HepG2 (cell line): ENCODE results near the gene GLI3. TPM values are rescaled to one million over a fixed set of nuclear protein-coding genes. Genes with fewer than 3 reads are reported as not detected.

Experiments
- ARNT2 ChIP-seq: sonication (generic); formaldehyde crosslinking; IDR thresholded peaks from 2 replicates; pipeline ENCODE4 v1.8.0; 2022; ENCODE audit warnings: mild to moderate bottlenecking, low read depth, missing genetic modification reagents, moderate library complexity
- FOXO1 ChIP-seq: sonication (generic); formaldehyde crosslinking; IDR thresholded peaks from 2 replicates; pipeline ENCODE4 v1.4.0; 2020; ENCODE audit warnings: missing genetic modification reagents
- GFI1 ChIP-seq: sonication (generic); formaldehyde crosslinking; IDR thresholded peaks from 2 replicates; pipeline ENCODE4 v1.5.0; 2020; ENCODE audit warnings: missing genetic modification reagents, mild to moderate bottlenecking, borderline replicate concordance
- HOXA3 ChIP-seq: sonication (generic); formaldehyde crosslinking; IDR thresholded peaks from 2 replicates; pipeline ENCODE4 v1.5.0; 2020; ENCODE audit warnings: missing genetic modification reagents
- ISX ChIP-seq: sonication (generic); formaldehyde crosslinking; conservative IDR thresholded peaks from 2 replicates; pipeline ENCODE4 v1.5.0; 2020; ENCODE audit warnings: missing genetic modification reagents
- KDM5A ChIP-seq: fragments of 200-600 bp; sonication (generic); IDR thresholded peaks from 2 replicates; pipeline ENCODE4 v1.7.0; 2018; ENCODE audit warnings: antibody characterized with exemption, mild to moderate bottlenecking, low read length, borderline replicate concordance
- NFRKB ChIP-seq: fragments of 450-650 bp; IDR thresholded peaks from 2 replicates; pipeline ENCODE4 v1.6.1; 2017
- POLR2A ChIP-seq, 2 experiments: IDR thresholded peaks; 2 replicates each; pipeline ENCODE4 v1.6.1; 2011; ENCODE audit warnings: low read depth in 2 of 2, low read length in 2 of 2, mild to moderate bottlenecking in 1 of 2, moderate library complexity in 1 of 2; ENCODE audit not compliant: insufficient read depth in 1 of 2
- STAG1 ChIP-seq: sonication (generic); formaldehyde crosslinking; IDR thresholded peaks from 2 replicates; pipeline ENCODE4 v1.4.0; 2020; ENCODE audit warnings: missing genetic modification reagents
- TAF1 ChIP-seq: sonication (generic); formaldehyde crosslinking; IDR thresholded peaks from 2 replicates; pipeline ENCODE4 v1.4.0; 2020; ENCODE audit warnings: missing genetic modification reagents
- TCF7L2 ChIP-seq: IDR thresholded peaks from 2 replicates; pipeline ENCODE4 v1.6.1; 2011; ENCODE audit warnings: mild to moderate bottlenecking, low read depth, low read length, moderate library complexity
- ZBTB20 ChIP-seq: sonication (generic); formaldehyde crosslinking; IDR thresholded peaks from 2 replicates; pipeline ENCODE4 v1.8.1; 2023; ENCODE audit warnings: missing genetic modification reagents, low read depth, mild to moderate bottlenecking, borderline replicate concordance
- ZBTB42 ChIP-seq: sonication (generic); formaldehyde crosslinking; IDR thresholded peaks from 2 replicates; pipeline ENCODE4 v1.5.0; 2020; ENCODE audit warnings: mild to moderate bottlenecking, missing genetic modification reagents
- ZNF329 ChIP-seq: sonication (generic); formaldehyde crosslinking; IDR thresholded peaks from 2 replicates; pipeline ENCODE4 v1.9.0; 2021; ENCODE audit warnings: low read depth, mild to moderate bottlenecking, missing genetic modification reagents
- ZNF670 ChIP-seq: sonication (generic); formaldehyde crosslinking; IDR thresholded peaks from 2 replicates; pipeline ENCODE4 v1.8.0; 2022; ENCODE audit warnings: mild to moderate bottlenecking, missing genetic modification reagents, borderline replicate concordance
- polyA plus RNA-seq, 8 experiments: library from polyadenylated mRNA; depleted of rRNA in 3 of 8; stranded (reverse) in 7 of 8; unstranded in 1 of 8; fragments of >200 nt; fragmentation: Illumina TruSeq in 4 of 8; extraction: Trizol in 4 of 8; gene quantifications; 2 replicates each; pipeline versions ENCODE4 v1.2.1 to v1.2.3, GENCODE V29; 2011 to 2016; ENCODE audit warnings: low read depth in 4 of 8, missing spikeins in 1 of 8, mixed read lengths in 1 of 8; ENCODE audit not compliant: insufficient read depth in 1 of 8
- total RNA-seq, 5 experiments: library from RNA; depleted of rRNA; stranded (reverse); fragments of >200 nt; fragmentation: Illumina TruSeq; extraction: Trizol; gene quantifications; 2 replicates each; pipeline ENCODE4 v1.2.3, GENCODE V29; 2016; ENCODE audit warnings: low read depth in 1 of 5
- TF ChIP-seq, protein P1 (sequence below): fragments of 450-650 bp; IDR thresholded peaks from 2 replicates; pipeline ENCODE4 v1.6.1; 2016
- TF ChIP-seq, protein P2 (sequence below): IDR thresholded peaks from 2 replicates; pipeline ENCODE4 v1.6.1; 2012; ENCODE audit warnings: low read depth, low read length, improper control_type of control experiment
- TF ChIP-seq, protein P3 (sequence below): sonication (generic); formaldehyde crosslinking; IDR thresholded peaks from 2 replicates; pipeline ENCODE4 v1.9.0; 2022; ENCODE audit warnings: missing genetic modification reagents, mild to moderate bottlenecking, borderline replicate concordance
- TF ChIP-seq, protein P4 (sequence below): sonication (generic); formaldehyde crosslinking; IDR thresholded peaks from 2 replicates; pipeline ENCODE4 v1.4.0; 2020; ENCODE audit warnings: missing genetic modification reagents
- TF ChIP-seq, protein P5 (sequence below): sonication (generic); formaldehyde crosslinking; IDR thresholded peaks from 2 replicates; pipeline ENCODE4 v1.4.0; 2020; ENCODE audit warnings: missing genetic modification reagents

The GLI3 gene
- total and polyA plus RNA-seq, 2 of the 13 experiments (the other 11 are each of a cell fraction or from before 2014, with no cell fraction given): not detected

DNA sequence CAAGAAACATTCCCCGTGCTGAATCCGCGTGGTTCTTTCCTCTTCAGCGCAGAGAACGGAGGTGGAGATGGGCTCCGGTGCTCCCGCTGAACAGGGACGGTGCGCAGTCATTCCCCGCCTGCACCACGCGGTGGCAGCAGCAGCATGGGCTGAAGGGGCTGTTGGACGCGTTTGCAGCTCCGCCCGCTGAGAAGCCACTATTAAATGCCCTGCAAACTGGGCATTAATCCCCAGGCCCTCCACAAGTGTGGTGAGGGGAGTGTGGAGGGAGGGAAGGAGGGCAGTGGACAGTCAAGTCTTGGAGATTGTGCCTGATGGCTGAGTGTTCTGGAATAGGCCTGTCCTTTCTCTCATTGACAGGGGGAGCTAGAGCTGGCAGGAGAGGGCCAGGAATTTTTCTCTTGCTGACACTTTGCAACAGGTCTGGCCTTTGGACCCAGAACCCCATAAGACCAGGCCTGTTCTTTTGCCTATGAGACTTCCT is 293.9 kb downstream of the GLI3 start (continued):
- TF ChIP-seq ZNF329 (0 out of 2 replicates have a peak, but pooled peaks have one; percentile 14), NFRKB (no peak), ARNT2 (CRISPR knock-in tag) (no peak), KDM5A (no peak), ISX (CRISPR knock-in tag) (no peak), ZBTB20 (CRISPR knock-in tag) (no peak), HOXA3 (peak; percentile 15; the same call in 1 of the 2 replicates), STAG1 (CRISPR knock-in tag) (peak; percentile 92), TCF7L2 (no peak), GFI1 (CRISPR knock-in tag) (no peak), ZNF670 (CRISPR knock-in tag) (no peak), TAF1 (CRISPR knock-in tag) (peak; percentile 12; the same call in 1 of the 2 replicates), FOXO1 (no peak), POLR2A (IDR thresholded peaks at IDR 0.05; ENCODE audit: insufficient read depth in 1 of 2, low read depth in 2 of 2, low read length in 2 of 2) (no peak), ZBTB42 (CRISPR knock-in tag) (no peak)
- TF ChIP-seq, protein P1, sequence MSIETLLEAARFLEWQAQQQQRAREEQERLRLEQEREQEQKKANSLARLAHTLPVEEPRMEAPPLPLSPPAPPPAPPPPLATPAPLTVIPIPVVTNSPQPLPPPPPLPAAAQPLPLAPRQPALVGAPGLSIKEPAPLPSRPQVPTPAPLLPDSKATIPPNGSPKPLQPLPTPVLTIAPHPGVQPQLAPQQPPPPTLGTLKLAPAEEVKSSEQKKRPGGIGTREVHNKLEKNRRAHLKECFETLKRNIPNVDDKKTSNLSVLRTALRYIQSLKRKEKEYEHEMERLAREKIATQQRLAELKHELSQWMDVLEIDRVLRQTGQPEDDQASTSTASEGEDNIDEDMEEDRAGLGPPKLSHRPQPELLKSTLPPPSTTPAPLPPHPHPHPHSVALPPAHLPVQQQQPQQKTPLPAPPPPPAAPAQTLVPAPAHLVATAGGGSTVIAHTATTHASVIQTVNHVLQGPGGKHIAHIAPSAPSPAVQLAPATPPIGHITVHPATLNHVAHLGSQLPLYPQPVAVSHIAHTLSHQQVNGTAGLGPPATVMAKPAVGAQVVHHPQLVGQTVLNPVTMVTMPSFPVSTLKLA: no peak
- TF ChIP-seq, protein P2, sequence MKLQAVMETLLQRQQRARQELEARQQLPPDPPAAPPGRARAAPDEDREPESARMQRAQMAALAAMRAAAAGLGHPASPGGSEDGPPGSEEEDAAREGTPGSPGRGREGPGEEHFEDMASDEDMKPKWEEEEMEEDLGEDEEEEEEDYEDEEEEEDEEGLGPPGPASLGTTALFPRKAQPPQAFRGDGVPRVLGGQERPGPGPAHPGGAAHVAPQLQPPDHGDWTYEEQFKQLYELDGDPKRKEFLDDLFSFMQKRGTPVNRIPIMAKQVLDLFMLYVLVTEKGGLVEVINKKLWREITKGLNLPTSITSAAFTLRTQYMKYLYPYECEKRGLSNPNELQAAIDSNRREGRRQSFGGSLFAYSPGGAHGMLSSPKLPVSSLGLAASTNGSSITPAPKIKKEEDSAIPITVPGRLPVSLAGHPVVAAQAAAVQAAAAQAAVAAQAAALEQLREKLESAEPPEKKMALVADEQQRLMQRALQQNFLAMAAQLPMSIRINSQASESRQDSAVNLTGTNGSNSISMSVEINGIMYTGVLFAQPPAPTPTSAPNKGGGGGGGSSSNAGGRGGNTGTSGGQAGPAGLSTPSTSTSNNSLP: no peak
- TF ChIP-seq, protein P3, sequence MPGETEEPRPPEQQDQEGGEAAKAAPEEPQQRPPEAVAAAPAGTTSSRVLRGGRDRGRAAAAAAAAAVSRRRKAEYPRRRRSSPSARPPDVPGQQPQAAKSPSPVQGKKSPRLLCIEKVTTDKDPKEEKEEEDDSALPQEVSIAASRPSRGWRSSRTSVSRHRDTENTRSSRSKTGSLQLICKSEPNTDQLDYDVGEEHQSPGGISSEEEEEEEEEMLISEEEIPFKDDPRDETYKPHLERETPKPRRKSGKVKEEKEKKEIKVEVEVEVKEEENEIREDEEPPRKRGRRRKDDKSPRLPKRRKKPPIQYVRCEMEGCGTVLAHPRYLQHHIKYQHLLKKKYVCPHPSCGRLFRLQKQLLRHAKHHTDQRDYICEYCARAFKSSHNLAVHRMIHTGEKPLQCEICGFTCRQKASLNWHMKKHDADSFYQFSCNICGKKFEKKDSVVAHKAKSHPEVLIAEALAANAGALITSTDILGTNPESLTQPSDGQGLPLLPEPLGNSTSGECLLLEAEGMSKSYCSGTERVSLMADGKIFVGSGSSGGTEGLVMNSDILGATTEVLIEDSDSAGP (CRISPR knock-in tag): peak; percentile 71; the same call in 1 of the 2 replicates
- TF ChIP-seq, protein P4, sequence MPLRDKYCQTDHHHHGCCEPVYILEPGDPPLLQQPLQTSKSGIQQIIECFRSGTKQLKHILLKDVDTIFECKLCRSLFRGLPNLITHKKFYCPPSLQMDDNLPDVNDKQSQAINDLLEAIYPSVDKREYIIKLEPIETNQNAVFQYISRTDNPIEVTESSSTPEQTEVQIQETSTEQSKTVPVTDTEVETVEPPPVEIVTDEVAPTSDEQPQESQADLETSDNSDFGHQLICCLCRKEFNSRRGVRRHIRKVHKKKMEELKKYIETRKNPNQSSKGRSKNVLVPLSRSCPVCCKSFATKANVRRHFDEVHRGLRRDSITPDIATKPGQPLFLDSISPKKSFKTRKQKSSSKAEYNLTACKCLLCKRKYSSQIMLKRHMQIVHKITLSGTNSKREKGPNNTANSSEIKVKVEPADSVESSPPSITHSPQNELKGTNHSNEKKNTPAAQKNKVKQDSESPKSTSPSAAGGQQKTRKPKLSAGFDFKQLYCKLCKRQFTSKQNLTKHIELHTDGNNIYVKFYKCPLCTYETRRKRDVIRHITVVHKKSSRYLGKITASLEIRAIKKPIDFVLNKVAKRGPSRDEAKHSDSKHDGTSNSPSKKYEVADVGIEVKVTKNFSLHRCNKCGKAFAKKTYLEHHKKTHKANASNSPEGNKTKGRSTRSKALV (CRISPR knock-in tag): no peak
- TF ChIP-seq, protein P5, sequence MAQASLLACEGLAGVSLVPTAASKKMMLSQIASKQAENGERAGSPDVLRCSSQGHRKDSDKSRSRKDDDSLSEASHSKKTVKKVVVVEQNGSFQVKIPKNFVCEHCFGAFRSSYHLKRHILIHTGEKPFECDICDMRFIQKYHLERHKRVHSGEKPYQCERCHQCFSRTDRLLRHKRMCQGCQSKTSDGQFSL (CRISPR knock-in tag): no peak
